ENCODE measurements around the gene MYO1D.

DNA sequence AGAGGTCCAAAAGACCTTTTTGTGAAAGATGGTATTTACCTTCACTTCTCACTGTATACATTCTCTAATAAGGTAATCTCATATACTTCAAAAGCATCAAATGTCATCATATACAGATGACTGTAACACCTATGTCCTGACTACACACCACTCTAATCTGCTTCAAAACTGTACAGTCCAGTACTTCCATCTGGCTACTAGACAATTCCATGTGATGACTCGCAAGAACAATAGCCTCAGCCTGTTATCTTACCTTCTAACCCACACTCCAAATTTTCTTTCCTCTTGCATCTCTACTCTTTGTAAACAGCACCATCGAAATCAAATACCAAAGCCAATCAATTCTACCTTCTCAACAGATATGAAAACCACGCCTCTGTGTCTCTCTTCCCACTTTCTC is 24.1 kb downstream of the MYO1D start:
- TF ChIP-seq EZH2phosphoT487 (IDR thresholded peaks at IDR 0.05; ENCODE audit: borderline replicate concordance, low read length): no peak
- TF ChIP-seq EZH2 (IDR thresholded peaks at IDR 0.05; ENCODE audit: low read length, unreplicated experiment): no peak
- no peak for TF ChIP-seq CTCF (conservative IDR thresholded peaks at IDR 0.05; ENCODE audit: low read depth, low read length)
